HepG2 (cell line): ENCODE measurements around the gene LGALS3. TPM values are rescaled to one million over a fixed set of nuclear protein-coding genes. Genes with fewer than 3 reads are reported as not detected.
A peak's percentile ranks its signal among the peaks of the same experiment; 100 is the strongest.

Experiments used
- BATF2 ChIP-seq: sonication (generic); formaldehyde crosslinking; IDR thresholded peaks from 2 replicates; pipeline ENCODE4 v1.8.0; 2022; ENCODE audit warnings: mild to moderate bottlenecking, missing genetic modification reagents, moderate library complexity
- BHLHE40 ChIP-seq: IDR thresholded peaks from 2 replicates; pipeline ENCODE4 v1.6.1; 2011; ENCODE audit warnings: low read length, improper control_type of control experiment
- ETV5 ChIP-seq: IDR thresholded peaks from 2 replicates; pipeline ENCODE4 v1.6.1; 2018; ENCODE audit warnings: missing biosample characterization, missing genetic modification reagents, inconsistent platforms, borderline replicate concordance
- HMG20A ChIP-seq: IDR thresholded peaks from 2 replicates; pipeline ENCODE4 v1.6.1; 2016; ENCODE audit warnings: borderline replicate concordance
- NCOA2 ChIP-seq: sonication (generic); formaldehyde crosslinking; IDR thresholded peaks from 2 replicates; pipeline ENCODE4 v1.8.0; 2022; ENCODE audit warnings: inconsistent platforms
- PRMT3 ChIP-seq: sonication (generic); formaldehyde crosslinking; IDR thresholded peaks from 2 replicates; pipeline ENCODE4 v1.8.1; 2022; ENCODE audit warnings: low read depth, mild to moderate bottlenecking, moderate library complexity, missing genetic modification reagents, borderline replicate concordance
- THAP7 ChIP-seq: sonication (generic); formaldehyde crosslinking; IDR thresholded peaks from 2 replicates; pipeline ENCODE4 v1.8.1; 2023; ENCODE audit warnings: mild to moderate bottlenecking, missing genetic modification reagents
- THAP8 ChIP-seq: sonication (generic); formaldehyde crosslinking; IDR thresholded peaks from 2 replicates; pipeline ENCODE4 v1.5.1; 2020; ENCODE audit warnings: missing genetic modification reagents, mild to moderate bottlenecking, borderline replicate concordance
- ZFX ChIP-seq: sonication (generic); formaldehyde crosslinking; IDR thresholded peaks from 2 replicates; pipeline ENCODE4 v1.4.0; 2020; ENCODE audit warnings: mild to moderate bottlenecking, low read depth, missing genetic modification reagents, moderate library complexity
- ZFY ChIP-seq: sonication (generic); formaldehyde crosslinking; IDR thresholded peaks from 2 replicates; pipeline ENCODE4 v1.4.0; 2020; ENCODE audit warnings: missing genetic modification reagents
- ZNF317 ChIP-seq: sonication (generic); formaldehyde crosslinking; IDR thresholded peaks from 2 replicates; pipeline ENCODE4 v1.5.0; 2020; ENCODE audit warnings: mild to moderate bottlenecking, missing genetic modification reagents
- ZNF407 ChIP-seq: sonication (generic); formaldehyde crosslinking; IDR thresholded peaks from one replicate; pipeline ENCODE4 v1.5.1; 2020; ENCODE audit warnings: mild to moderate bottlenecking, missing genetic modification reagents; ENCODE audit errors: not compliant biosample characterization
- ZNF777 ChIP-seq: sonication (generic); formaldehyde crosslinking; IDR thresholded peaks from 2 replicates; pipeline ENCODE4 v1.4.0; 2020; ENCODE audit warnings: missing genetic modification reagents
- ZNF883 ChIP-seq: sonication (generic); formaldehyde crosslinking; IDR thresholded peaks from 2 replicates; pipeline ENCODE4 v1.5.1; 2020; ENCODE audit warnings: mild to moderate bottlenecking, missing genetic modification reagents; ENCODE audit errors: not compliant biosample characterization
- ZXDC ChIP-seq: sonication (generic); formaldehyde crosslinking; IDR thresholded peaks from 2 replicates; pipeline ENCODE4 v1.5.0; 2020; ENCODE audit warnings: mild to moderate bottlenecking, missing genetic modification reagents
- polyA plus RNA-seq, 8 experiments: library from polyadenylated mRNA; depleted of rRNA in 3 of 8; stranded (reverse) in 7 of 8; unstranded in 1 of 8; fragments of >200 nt; fragmentation: Illumina TruSeq in 4 of 8; extraction: Trizol in 4 of 8; gene quantifications; 2 replicates each; pipeline versions ENCODE4 v1.2.1 to v1.2.3, GENCODE V29; 2011 to 2016; ENCODE audit warnings: low read depth in 4 of 8, missing spikeins in 1 of 8, mixed read lengths in 1 of 8; ENCODE audit not compliant: insufficient read depth in 1 of 8
- total RNA-seq, 5 experiments: library from RNA; depleted of rRNA; stranded (reverse); fragments of >200 nt; fragmentation: Illumina TruSeq; extraction: Trizol; gene quantifications; 2 replicates each; pipeline ENCODE4 v1.2.3, GENCODE V29; 2016; ENCODE audit warnings: low read depth in 1 of 5

LGALS3 gene
- total and polyA plus RNA-seq, 2 of the 13 experiments (the other 11 are each of a cell fraction or from before 2014, with no cell fraction given) = 5.0 to 97.4 TPM

GRCh38 chr14:55191203-55192053 lies 62.4 kb downstream of the LGALS3 start, which contains the start of gene DLGAP5 (continued):
- no peak for TF ChIP-seq ZXDC
- 0 out of 2 replicates have a peak, but pooled peaks have one; percentile 32 for TF ChIP-seq ZNF317
- no peak; the same call in 1 of the 2 replicates for TF ChIP-seq ZFX
- TF ChIP-seq ZNF777 (CRISPR knock-in tag) = peak; percentile 19; the same call in 1 of the 2 replicates
- TF ChIP-seq ZNF883 (CRISPR knock-in tag) = peak; percentile 47
- TF ChIP-seq THAP8 (CRISPR knock-in tag) = no peak
- peak; percentile 91; the same call in 1 of the 2 replicates for TF ChIP-seq PRMT3 (CRISPR knock-in tag)
- no peak for TF ChIP-seq NCOA2 (CRISPR knock-in tag)
- TF ChIP-seq ETV5 (CRISPR knock-in tag) = no peak; the same call in 1 of the 2 replicates
- peak; percentile 89 for TF ChIP-seq BATF2 (CRISPR knock-in tag)
- no peak for TF ChIP-seq ZNF407 (CRISPR knock-in tag)
- TF ChIP-seq BHLHE40 = no peak
- no peak for TF ChIP-seq HMG20A (CRISPR knock-in tag)
- TF ChIP-seq THAP7 (CRISPR knock-in tag) = no peak
- peak; percentile 31; the same call in 1 of the 2 replicates for TF ChIP-seq ZFY (CRISPR knock-in tag)
